BJ (cell line): Measurements from ENCODE around the gene SPTBN4. TPM values are rescaled to one million over a fixed set of nuclear protein-coding genes. Genes with fewer than 3 reads are reported as not detected.
"Not testable (repeated sequence)": the region's sequence is repeated elsewhere in the genome, so short reads cannot be mapped to it uniquely, and the experiment has no call there.

Experiments used
- CTCF ChIA-PET: fragments of 350-600 bp; formaldehyde crosslinking; extraction: SDS; loops from one replicate; lab custom pipeline; 2021; ENCODE audit warnings: antibody characterized with exemption, inconsistent platforms; lab: Yijun Ruan, JAX
- POLR2A ChIA-PET: fragments of 300-600 bp; sonication (Branson Sonifier 250); formaldehyde crosslinking; extraction: SDS; loops from one replicate; lab custom pipeline; 2021; ENCODE audit warnings: antibody characterized with exemption; lab: Charles Lee
- DNase-seq: peaks from one replicate; pipeline ENCODE4 v3.0.0-alpha.2; 2011; ENCODE audit warnings: low read depth
- H3K27me3 ChIP-seq: 2 replicates; pipeline ENCODE4 v1.6.0; 2011; ENCODE audit warnings: low read length; ENCODE audit not compliant: control insufficient read depth, insufficient read depth
- H3K36me3 ChIP-seq: 2 replicates; pipeline ENCODE4 v1.5.1; 2011; ENCODE audit warnings: low read length; ENCODE audit not compliant: control insufficient read depth, insufficient read depth
- H3K4me3 ChIP-seq: 2 replicates; pipeline ENCODE4 v1.5.1; 2011; ENCODE audit warnings: low read depth, mild to moderate bottlenecking, control low read depth, low read length
- polyA plus RNA-seq: library from polyadenylated mRNA; depleted of rRNA; stranded (reverse); fragments of >200 nt; gene quantifications from 2 replicates; pipeline ENCODE4 v1.2.3, GENCODE V29; 2011
- TF ChIP-seq, protein P1 (sequence below): IDR thresholded peaks from 2 replicates; pipeline ENCODE4 v1.5.1; 2011; ENCODE audit warnings: low read depth, mild to moderate bottlenecking, control low read depth, inconsistent platforms, low read length, moderate library complexity; ENCODE audit not compliant: insufficient read depth

The SPTBN4 gene
- polyA plus RNA-seq, 1 experiment = 0.93 TPM

GRCh38 chr19:40493778-40494177 is 27.0 kb downstream of the SPTBN4 start:
- H3K27me3 ChIP-seq = peaks cover 2% of the 10 kb centered on the region
- H3K36me3 ChIP-seq = no peaks in the 10 kb centered on the region
- ChIA-PET CTCF (no interaction called here), POLR2A (no interaction called here)
- TF ChIP-seq, protein P1, sequence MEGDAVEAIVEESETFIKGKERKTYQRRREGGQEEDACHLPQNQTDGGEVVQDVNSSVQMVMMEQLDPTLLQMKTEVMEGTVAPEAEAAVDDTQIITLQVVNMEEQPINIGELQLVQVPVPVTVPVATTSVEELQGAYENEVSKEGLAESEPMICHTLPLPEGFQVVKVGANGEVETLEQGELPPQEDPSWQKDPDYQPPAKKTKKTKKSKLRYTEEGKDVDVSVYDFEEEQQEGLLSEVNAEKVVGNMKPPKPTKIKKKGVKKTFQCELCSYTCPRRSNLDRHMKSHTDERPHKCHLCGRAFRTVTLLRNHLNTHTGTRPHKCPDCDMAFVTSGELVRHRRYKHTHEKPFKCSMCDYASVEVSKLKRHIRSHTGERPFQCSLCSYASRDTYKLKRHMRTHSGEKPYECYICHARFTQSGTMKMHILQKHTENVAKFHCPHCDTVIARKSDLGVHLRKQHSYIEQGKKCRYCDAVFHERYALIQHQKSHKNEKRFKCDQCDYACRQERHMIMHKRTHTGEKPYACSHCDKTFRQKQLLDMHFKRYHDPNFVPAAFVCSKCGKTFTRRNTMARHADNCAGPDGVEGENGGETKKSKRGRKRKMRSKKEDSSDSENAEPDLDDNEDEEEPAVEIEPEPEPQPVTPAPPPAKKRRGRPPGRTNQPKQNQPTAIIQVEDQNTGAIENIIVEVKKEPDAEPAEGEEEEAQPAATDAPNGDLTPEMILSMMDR = no peak
- DNase-seq = no peak
- no peak overlapping the region for H3K4me3 ChIP-seq

- DNase-seq = no peak
- ChIA-PET CTCF (no interaction called here), POLR2A (no interaction called here)
- H3K4me3 ChIP-seq = no peak overlapping the region
- TF ChIP-seq, protein P1 = no peak
- H3K36me3 ChIP-seq = no peaks in the 10 kb centered on the region
- H3K27me3 ChIP-seq = peaks cover 2% of the 10 kb centered on the region
Measured at GRCh38 chr19:40494191-40494838, 27.5 kb downstream of the SPTBN4 start.

DNA sequence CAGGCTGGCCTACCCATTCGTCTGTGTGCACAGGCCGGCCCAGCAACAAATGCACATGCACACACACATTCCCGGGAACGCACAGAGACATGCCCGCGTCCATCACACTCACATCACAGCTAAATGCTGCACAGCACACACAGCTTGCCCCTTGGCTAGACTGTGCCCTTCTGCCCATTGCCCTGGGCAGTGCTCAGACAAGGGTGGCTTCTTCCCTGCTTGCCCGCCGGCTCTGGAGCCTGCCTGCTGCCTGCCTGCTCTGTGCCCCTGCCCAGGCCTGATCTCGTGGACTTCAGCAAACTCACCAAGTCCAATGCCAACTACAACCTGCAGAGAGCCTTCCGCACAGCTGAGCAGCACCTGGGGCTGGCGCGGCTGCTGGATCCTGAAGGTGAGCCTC is 30.4 kb downstream of the SPTBN4 start:
- TF ChIP-seq, protein P1 = no peak
- POLR2A ChIA-PET = no interaction called here
- Histone ChIP-seq H3K27me3 (peaks cover 2% of the 10 kb centered on the region), H3K4me3 (no peak overlapping the region), H3K36me3 (no peaks in the 10 kb centered on the region)
- no peak for DNase-seq
- CTCF ChIA-PET = interaction anchor here (1.5 kb wide), 1 partner anchor 34 kb away, joined by 6 read pairs; no protein-coding TSS in a partner anchor

DNA sequence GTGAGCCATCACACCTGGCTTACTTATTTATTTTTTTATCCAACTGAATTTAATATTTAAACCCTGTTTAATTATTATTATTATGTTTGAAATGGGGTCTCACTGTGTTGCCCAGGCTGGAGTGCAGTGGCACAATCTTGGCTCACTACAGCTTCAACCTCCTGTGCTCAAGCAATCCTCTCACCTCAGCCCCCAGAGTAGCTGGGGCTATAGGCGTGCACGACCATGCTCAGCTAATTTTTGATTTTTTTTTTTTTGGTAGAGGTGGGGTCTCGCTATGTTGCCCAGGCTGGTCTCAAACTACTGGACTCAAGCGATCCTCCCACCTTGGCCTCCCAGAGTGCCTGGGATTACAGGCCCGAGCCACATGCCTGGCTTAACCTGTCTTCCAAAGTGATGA is 32.5 kb downstream of the SPTBN4 start:
- H3K36me3 ChIP-seq = no peaks in the 10 kb centered on the region
- TF ChIP-seq, protein P1 = no peak
- POLR2A ChIA-PET = no interaction called here
- H3K4me3 ChIP-seq = no peak overlapping the region
- no peak for DNase-seq
- H3K27me3 ChIP-seq = no peaks in the 10 kb centered on the region; the same call in 1 of the 2 replicates
- CTCF ChIA-PET = interaction anchor here (0.9 to 2.0 kb wide), 2 partner anchors 9 to 135 kb away, joined by 3 to 9 read pairs; no protein-coding TSS in a partner anchor

DNA sequence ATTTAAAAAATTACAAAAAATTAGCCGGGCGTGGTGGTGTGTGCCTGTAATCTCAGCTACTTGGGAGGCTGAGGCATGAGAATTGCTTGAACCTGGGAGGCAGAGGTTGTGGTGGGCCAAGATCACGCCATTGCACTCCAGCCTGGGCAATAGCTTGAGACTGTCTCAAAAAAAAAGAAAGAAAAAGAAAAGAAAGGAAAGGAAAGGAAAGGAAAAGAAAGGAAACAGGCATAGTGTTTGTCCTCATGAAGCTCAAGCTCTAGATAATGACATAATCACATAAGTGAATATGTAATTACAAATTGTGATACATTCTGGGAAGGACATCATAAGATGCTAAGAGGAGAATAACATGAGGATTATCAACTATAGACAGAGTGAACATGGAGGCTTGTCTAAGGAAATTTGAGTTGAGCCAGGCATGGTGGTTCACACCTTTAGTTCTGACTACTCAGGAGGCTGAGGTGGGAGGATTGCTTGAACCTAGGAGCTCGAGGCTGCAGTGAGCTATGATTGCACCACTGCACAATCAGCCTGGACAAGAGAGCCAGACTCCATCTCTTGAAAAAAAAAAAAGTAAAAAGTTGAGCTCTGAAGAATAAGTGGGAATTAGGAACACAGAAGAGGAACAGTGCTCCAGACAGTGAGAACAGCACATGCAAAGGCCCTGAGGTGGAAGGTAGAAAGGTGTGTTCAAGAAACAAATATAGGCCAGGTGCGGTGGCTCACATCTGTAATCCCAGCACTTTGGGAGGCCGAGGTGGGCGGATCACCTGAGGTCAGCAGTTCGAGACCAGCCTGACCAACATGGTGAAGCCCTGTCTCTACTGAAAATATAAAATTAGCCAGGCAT is 34.1 kb downstream of the SPTBN4 start:
- CTCF ChIA-PET = interaction anchor here (0.6 to 2.0 kb wide), 4 partner anchors 12 to 133 kb away, joined by 3 to 9 read pairs (median 4); no protein-coding TSS in a partner anchor
- H3K27me3 ChIP-seq, H3K36me3 ChIP-seq, POLR2A ChIA-PET, DNase-seq, H3K4me3 ChIP-seq: not testable (repeated sequence)
